ENCODE measurements around the gene ECI1.

The ECI1 gene

DNA sequence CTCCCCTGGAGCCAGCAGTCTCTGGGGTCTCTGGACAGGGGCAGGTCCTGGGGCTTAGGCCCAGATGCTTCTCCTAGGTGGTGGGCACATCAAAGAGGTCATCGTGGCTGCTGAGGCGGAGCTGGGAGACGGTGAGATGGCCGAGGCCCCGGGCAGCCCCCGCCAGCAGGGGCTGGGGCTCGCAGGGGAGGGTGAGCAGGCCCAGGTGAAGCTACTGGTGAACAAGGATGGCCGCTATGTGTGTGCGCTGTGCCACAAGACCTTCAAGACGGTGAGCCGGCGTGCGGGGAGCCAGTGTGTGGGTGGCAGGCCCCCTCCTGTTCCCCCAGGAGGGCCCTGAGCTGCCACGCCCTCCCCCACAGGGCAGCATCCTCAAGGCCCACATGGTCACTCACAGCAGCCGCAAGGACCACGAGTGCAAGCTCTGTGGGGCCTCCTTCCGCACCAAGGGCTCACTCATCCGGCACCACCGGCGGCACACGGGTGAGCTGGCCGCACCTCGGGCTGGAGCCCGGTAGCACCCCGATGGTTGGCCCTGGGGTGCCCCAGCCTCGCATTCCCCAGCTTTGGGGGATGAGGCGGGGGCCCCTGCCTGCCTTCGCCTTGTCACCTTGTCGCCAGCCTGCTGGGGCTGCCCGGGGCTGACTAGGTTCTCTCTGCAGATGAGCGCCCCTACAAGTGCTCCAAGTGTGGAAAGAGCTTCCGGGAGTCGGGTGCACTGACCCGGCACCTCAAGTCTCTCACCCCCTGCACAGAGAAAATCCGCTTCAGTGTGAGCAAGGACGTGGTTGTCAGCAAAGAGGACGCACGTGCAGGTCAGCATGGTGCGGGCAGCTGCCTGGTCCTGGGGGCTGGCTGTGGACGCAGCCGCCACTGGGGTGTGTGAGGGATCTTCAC, 19.0 kb downstream of the ECI1 start:
- TF ChIP-seq, protein P1, sequence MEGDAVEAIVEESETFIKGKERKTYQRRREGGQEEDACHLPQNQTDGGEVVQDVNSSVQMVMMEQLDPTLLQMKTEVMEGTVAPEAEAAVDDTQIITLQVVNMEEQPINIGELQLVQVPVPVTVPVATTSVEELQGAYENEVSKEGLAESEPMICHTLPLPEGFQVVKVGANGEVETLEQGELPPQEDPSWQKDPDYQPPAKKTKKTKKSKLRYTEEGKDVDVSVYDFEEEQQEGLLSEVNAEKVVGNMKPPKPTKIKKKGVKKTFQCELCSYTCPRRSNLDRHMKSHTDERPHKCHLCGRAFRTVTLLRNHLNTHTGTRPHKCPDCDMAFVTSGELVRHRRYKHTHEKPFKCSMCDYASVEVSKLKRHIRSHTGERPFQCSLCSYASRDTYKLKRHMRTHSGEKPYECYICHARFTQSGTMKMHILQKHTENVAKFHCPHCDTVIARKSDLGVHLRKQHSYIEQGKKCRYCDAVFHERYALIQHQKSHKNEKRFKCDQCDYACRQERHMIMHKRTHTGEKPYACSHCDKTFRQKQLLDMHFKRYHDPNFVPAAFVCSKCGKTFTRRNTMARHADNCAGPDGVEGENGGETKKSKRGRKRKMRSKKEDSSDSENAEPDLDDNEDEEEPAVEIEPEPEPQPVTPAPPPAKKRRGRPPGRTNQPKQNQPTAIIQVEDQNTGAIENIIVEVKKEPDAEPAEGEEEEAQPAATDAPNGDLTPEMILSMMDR (conservative IDR thresholded peaks at IDR 0.05; ENCODE audit: control insufficient read depth, insufficient read depth, low read depth, low read length): no peak
- H3K4me3 ChIP-seq (ENCODE audit: control insufficient read depth, low read depth, low read length): no peak overlapping the region
- DNase-seq (ENCODE audit: low read depth): no peak

DNA sequence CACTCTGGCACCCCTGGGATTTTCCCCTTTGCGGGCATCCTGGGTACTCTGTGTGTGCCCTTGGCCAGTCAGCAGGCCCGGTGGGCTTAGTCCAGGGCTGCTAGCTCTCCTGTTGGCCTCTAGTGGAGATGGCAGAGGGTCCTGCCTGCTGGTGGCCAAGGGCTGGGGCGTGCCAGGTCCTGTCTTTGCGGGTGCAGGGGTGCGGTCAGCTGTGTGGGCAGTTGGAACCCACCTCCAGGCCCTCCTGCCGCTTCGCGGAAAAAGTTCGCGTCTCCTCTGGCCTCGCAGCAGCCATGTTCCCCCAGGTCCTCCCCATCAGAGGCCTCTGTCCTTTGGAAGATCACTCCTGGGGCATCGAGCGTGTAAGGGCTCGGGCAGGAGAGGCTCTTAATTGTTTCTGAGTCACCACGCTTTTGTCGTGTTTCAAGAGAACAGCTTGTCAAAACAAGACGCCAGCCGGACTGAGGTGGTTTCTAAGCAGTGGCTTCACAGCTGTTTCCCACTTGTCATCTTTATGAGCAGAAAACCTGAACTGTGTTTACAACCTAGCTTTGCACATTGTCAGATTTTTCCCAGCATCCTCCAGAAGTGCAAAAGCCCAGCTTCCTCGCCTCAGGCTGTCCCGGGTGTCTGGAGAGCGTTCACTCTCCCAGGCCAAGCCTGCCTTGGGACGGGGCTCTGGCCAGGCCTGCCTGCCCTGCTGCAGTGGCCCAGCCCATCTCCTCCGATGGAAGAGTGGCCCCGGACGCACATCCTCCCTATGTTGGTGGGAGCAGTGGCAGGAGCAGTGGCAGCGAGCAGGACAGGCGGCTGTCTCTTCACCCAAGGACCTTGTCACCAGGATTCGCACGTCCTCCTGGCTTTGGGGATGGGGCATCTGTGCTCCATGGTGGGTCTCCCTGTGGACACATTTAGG, 20.1 kb downstream of the ECI1 start:
- no peak overlapping the region for H3K4me3 ChIP-seq (ENCODE audit: control insufficient read depth, low read depth, low read length)
- no peak for DNase-seq (ENCODE audit: low read depth)
- TF ChIP-seq, protein P1 (conservative IDR thresholded peaks at IDR 0.05; ENCODE audit: control insufficient read depth, insufficient read depth, low read depth, low read length): no peak

DNA sequence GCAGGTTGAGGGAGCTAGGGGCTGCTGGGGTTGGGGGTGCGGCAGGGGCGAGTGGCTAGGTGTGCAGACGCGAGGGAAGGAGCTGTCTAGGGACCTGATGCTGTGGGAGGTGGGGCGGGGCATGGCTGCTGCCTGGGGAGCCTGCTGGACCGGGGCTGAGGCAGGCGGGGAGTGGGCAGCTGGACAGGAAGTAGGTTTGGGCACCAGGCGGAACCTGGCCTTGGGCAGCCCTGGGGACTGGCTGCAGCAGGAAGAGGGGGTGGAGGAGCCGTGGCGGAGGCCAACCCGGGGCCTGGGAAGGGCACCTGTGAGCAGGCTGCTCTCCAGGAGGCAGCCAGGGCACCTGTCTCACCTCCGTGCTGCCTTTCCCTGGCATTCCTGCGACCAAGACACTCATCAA, 21.0 kb downstream of the ECI1 start:
- no peak overlapping the region for H3K4me3 ChIP-seq (ENCODE audit: control insufficient read depth, low read depth, low read length)
- TF ChIP-seq, protein P1 (conservative IDR thresholded peaks at IDR 0.05; ENCODE audit: control insufficient read depth, insufficient read depth, low read depth, low read length): no peak
- DNase-seq (ENCODE audit: low read depth): no peak

DNA sequence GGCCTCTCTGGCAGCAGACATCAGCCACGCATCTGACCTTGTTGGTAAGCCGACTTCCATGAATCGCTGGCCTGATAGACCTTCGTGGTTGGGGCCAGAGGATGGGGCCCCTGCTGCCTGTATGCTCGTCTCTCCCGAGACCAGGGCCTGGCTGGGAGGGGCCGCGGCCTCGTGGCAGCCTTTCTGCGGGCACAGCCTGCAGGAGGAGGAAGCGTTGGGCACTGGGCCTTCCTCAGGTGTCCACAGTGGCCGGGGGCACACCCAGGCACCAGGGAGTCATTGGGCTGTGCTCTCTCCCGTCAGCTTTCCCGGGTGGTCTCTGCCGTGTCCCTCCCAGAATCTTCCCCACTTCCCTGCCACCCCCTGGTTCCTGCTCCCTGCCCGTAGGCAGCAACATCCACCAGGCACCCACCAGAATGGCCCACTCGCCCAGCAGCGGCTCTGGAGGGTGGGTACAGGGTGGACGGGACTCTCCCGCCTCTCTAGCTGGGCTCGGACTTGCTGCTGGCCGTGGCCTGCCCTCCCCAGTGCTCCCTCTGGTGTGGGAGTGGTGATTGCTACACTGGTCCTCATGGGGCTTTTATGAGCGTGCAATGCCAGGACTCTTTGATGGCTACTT, 21.6 kb downstream of the ECI1 start:
- H3K4me3 ChIP-seq (ENCODE audit: control insufficient read depth, low read depth, low read length): no peak overlapping the region
- TF ChIP-seq, protein P1 (conservative IDR thresholded peaks at IDR 0.05; ENCODE audit: control insufficient read depth, insufficient read depth, low read depth, low read length): no peak
- no peak for DNase-seq (ENCODE audit: low read depth)

DNA sequence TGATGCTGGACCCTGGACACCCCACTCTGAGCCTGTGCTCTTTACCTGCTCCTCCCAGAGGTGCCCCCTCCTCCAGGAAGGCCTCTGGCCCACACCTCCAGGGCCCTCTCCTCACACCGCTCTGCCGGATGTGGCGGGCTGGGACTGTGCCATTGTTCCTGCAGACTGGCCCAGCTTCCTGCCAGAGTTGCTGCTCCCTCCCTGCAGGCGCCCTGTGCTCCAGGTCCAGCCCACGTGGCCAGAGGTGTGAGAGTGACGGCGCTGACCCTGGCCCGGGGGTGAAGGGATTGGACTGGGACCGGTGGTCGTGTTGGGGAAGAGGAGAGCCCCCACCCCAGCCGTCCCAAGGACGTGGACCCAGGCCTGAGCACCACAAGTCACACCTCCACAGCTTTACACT, 22.3 kb downstream of the ECI1 start:
- TF ChIP-seq, protein P1 (conservative IDR thresholded peaks at IDR 0.05; ENCODE audit: control insufficient read depth, insufficient read depth, low read depth, low read length): no peak
- DNase-seq (ENCODE audit: low read depth): no peak
- no peak overlapping the region for H3K4me3 ChIP-seq (ENCODE audit: control insufficient read depth, low read depth, low read length)

DNA sequence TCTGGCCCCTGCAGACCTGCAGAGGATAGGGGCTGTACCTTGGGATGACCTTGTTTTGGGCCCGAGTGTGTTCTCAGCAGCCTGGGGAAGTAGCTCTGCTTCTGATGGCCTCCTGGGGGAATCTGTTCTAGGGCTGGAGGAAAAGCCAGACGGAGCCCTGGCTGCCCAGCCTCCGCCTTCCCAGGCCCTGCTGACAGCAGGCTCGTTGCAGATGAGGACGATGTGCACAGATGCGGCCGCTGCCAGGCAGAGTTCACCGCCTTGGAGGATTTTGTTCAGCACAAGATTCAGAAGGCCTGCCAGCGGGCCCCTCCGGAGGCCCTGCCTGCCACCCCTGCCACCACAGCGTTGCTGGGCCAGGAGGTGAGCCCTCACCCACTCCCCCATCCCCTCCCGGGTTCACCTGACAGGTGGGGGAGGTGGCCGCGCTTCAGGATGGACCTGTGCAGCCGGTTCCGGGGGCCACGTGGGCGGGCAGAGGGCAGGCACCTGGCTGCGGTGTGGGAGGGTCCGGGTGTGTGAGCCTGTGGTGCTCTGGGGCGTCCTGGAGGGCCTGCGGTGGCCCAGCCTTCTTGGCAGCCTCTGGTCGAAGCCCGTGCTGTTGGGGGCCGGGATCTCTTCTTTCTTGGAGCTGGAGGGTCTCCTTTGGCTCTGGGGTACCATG, 23.1 kb downstream of the ECI1 start:
- TF ChIP-seq, protein P1 (conservative IDR thresholded peaks at IDR 0.05; ENCODE audit: control insufficient read depth, insufficient read depth, low read depth, low read length): no peak
- DNase-seq (ENCODE audit: low read depth): no peak
- H3K4me3 ChIP-seq (ENCODE audit: control insufficient read depth, low read depth, low read length): no peak overlapping the region
